NCI-H1694 (cell line): ENCODE data around the gene NES.

Experiments
- DNase-seq: peaks from one replicate; lab custom pipeline; 2025; lab: John Stamatoyannopoulos, UW

NES gene

DNA sequence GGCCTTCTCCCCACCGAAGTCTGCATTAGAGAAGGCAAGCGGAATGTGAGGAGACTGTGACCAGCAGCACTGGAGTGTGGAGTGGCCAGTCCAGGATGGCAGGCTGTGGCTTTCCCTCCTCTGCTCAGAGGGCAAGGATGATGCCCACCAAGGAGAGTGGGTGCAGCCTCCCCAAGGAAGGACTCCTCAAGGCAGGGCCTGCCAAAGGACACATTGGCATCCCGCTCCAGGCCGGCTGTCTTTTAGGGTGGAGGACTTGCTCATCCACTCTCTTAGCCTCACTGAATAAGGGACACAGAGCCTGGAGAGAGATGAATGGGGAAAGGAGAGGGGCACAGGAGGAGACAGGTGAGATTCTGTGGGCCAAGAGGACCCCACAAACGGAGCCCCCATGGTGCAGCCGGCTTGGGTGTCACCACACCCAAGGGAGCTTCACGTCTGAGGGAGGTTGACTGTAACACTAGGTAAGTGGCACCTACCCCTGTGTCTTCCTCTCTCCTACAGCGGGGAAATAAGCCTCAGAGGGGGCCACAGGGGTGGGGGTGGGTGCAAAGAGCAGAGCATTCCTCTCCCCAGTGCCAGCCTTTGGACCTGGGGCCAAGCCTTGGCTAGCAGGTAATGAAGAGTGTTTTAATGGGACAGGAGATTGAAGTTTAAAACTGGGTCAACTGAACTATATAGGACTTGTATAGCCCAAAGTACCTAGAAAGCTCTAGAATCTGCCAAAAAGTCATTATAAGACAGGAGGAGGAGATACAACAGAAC, 4.2 kb upstream of the NES start:
- DNase-seq = no peak

DNA sequence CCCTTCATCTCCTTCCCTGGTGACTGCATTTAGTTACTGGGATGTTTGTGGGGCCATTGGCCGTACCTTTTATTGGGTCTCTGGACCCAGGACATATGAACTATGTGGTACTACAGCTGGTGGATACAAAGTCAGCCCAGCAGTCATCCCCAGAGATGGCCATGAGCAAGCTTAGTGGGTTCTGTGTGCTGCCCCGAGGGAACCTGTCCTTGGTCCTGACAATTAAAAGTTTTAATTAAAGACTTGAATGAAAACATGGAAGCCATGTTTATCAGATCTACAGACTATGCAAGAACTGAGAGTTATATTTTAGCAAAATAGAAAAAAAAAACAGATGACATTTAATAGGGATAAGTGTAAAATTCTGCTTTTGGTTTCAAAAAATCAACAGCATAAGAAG, 2.8 kb upstream of the NES start:
- no peak for DNase-seq

DNA sequence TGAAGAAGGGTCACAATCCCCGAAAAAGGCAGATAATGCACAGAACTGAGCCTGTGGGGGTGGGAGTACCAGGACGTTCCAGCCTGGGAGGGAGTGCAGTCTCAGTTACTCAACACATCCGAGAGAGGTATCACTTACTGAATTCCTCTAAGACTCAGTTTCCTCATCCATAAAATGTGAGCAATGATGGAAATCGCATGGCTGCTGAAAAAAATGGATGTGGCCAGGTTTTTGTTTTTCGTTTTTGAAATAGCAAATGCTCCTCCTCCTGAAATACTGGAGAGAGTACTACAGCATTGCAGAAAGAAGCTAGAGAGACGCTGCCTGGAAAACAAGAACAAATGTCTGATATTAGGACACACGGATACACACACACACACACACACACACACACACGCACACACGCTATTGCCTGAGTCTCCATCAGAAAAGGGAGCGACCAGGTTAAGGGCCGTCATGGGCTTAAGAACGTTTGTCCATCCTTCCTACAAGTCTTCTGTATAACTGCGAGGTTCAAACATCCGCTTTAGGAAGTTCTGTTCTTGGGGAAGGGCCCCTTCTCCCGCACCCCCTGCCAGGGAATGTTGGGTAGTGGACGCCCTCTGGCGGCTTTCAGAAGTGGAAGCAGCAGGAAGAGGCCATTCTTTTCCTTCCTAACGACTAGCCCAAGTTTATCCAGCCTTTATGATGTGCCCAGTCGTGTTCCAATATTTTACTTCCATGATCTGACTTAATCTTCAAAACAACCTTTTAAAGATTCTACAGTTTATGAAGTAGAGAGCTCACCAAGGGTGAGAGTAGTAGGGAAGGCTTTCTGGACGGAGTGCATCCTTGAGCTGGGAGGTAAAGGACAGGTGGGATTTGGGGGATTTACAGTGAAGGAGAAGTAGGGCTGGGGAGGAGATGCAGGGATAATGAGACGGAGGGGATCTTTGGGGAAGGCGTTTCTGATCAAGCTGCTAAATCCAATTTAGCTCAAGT, 699 bp upstream of the NES start:
- DNase-seq = peak; percentile 85

DNA sequence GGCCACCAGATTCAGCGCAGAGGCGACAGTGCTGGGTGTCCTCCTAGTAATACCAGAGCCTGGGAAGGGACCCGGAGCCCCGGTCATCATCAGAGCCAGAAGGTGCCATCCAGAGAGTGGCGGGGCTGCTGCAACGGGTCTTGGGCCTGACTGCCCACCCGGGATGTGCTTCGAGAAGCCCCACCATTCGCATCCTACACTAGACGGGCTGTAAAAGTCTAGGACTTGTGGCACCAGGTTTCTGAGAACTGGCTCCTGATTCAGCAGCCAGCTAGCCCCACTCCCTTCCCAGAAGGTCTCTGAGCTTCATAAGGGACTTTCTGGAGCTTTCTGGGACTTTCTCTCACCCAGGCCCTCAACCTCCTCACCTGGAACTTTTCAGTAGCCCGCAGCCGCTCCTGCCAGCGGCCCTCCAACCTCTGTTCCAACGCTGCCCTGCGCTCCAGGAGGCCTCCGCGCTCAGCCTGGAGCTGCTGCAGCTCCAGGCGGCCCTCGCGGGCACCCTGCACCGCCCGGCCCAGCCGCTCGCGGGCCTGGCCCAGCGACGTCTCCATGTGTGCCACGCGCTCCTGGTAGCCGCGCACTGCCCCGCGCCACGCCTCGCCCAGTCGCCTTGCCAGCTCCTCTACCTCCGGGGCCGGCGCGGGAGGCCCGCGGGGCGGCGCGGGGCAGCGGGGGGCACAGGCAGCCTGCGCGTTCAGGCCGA, 940 bp downstream of the NES start:
- no peak for DNase-seq

GRCh38 chr1:156675210-156676113, 1.7 kb downstream of the NES start:
- DNase-seq = peak; percentile 86

DNA sequence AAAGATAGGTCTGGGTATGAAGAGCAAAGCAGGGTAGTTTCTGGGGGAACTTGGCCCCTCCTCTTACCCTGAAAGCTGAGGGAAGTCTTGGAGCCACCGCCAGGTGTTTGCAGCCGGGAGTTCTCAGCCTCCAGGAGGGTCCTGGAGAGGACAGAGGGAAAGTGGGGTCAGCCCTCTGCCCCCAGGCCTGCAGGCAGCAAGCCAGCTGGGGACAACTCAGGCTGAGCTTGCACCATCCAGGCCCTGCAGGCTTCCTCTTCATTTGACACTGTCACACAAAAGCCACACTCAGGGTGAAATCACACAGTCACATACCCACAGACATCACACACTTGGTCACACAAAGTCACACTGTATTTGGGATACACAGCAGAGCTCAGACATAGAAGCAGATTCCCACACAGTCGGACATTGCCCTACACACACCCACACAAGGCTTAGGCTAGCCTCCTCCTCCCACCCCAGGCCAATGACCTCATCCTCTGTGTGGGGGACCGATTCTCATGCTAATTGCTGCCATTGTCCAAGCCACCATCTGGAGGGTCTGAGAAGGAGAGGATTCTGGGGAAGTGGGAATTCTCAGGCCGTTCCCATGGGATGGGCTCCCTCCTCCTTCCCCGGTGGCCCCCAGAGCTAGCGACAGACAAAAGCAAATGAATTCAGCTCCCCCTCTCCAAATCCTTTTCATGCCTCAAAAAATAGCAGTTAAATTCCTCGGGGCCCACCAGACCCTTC, 3.7 kb downstream of the NES start:
- DNase-seq = no peak

GRCh38 chr1:156671804-156672203, 5.4 kb downstream of the NES start:
- no peak for DNase-seq

DNA sequence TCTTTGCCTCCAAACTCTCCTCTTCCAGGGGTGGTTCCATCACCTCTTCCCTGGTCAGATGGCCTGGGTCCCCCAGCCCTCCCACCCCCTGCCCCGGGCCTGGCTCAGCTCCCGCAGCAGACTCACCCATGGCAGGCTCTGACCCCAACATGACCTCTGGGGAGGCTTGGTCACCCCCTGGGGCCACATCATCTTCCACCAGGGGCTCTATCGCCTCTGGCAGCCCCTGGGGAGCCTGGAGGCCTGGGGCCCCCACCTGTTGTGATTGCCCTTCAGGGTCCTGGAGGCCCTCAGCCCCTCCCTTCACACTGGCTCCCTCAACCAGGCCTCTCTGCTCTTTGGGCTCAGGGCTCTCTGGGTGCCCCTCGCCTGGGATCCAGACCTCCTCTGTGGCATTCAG, 6.4 kb downstream of the NES start:
- no peak for DNase-seq

DNA sequence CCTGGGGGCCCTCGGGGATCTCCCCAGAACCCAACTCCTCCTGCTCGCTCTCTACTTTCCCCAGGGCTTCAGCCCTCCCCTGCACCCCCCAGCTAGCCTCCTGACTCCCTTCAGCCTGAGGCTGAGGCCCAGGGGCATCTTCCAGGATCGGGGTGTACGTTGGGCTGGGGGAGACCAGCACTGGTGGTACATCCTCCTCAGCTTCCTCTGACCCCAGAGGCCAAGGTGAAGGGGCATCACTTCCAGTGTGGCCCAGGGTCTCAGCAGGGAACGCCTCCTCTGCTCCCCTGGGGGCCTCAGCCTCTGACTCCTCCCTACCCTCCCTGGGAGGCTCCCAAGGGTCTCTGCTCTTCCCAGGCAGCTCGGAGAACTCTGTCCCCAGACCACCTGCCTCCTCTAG, 6.8 kb downstream of the NES start:
- DNase-seq = no peak

- no peak for DNase-seq
Observed at GRCh38 chr1:156669794-156670193, 7.4 kb downstream of the NES start.

DNA sequence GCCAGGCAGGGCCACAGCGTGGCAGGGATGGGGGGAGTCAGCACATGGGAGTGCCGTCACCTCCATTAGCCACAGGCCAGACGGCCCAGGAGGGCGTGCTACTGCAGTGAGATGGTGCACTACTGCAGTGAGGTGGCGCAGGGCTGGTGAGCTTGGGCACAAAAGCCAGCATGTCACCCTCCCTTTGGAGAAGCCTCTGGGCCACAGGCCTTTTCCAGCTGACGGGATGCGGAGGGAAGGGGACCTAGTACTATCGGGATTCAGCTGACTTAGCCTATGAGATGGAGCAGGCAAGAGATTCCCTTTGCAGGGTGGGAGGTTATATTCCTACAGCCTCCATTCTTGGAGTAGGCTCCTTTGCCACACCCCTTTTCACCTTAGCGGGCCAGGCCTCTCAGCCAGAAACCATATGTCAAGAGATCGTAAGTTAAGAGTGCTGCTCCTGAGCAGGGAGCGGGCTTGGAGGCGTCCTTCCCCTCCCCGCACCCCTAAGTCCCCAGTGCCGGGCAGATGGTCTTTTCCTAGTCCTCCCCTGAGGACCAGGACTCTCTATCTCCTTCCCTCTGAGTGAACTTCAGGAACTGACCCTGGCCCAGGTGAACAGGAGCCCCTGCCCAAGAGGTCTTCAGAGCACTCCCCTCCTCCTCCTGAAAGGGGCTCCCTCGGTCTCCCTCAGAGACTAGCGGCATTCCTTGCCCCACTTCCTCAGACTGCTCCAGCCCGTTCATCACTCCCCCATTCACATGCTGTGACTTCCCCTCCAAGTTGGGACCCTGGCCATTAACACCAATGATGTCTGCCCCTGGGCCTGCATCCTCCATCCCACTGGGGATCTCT, 8.2 kb downstream of the NES start:
- DNase-seq = no peak

DNA sequence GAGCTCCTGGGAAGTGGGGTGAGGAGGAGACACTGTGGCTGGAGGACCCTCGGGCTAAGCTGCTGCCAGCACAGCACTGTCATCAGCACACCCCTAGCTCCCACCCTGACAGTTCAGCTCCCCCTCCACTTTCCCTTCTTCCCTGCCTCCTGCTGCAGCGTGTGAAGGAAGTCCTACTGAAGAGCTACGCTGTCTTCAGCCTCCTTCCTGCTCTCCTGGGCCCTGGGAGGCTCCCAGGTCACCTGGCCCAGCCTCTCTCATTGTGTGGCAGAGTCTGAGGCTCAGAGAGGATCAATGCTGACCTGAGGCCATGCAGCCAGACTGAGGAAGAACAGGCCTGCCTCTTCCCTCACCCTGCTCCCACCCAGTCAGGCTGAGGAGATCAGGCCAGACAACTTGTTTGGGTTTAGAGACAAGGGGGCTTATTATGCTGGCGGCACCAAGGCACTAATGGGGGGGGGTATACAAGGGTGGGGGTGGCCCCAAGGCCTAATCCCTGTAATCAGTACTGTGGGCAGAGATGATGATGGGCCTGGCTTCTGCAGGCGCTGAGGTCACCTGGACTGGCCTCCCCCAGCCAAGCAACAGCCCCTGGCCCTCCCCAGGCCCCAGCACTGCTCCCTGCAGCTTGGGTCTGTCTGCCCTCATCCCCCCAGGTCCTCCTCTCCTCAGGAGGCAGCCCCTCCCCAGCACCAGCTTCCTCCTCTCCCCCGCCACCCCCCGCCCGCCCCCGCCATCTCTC, 9.1 kb downstream of the NES start:
- DNase-seq = no peak

GRCh38 chr1:156667610-156667967, 9.6 kb downstream of the NES start:
- no peak for DNase-seq

DNA sequence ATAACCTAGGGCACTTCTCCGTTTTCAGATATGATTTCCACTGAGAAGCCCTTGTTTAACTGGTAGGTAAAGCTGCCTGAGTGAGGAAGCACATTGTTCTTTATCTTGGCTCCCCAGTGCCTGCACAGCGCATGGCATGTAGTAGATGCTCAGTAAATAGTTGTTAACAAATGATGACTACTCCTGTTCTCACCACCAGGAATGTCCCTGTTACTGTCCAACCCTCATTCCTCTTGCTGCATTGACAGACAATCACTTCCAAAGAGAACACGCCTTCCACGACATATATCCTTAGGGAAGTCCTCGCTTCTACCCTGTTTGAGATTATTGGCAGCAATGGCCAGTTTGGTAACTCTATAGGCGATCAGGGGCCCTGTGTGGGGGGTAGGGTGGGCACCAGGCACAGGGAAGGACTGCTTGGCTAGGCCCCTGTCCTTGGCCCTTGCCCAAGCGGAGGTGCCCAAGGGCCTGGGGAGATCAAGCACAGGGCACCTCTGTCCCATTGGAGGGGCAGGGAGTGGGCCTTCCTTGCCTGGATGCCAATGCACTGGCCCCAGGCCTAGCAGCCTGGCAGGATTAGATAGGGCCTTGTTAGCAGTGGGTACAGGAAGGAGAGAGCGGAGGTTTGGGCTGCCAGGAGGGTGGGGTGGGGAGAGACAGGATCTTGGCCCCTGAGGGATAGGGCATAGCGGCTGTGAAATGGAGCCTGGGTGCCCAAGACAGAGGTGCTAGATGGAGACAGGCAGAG, 10.2 kb downstream of the NES start:
- no peak for DNase-seq

DNA sequence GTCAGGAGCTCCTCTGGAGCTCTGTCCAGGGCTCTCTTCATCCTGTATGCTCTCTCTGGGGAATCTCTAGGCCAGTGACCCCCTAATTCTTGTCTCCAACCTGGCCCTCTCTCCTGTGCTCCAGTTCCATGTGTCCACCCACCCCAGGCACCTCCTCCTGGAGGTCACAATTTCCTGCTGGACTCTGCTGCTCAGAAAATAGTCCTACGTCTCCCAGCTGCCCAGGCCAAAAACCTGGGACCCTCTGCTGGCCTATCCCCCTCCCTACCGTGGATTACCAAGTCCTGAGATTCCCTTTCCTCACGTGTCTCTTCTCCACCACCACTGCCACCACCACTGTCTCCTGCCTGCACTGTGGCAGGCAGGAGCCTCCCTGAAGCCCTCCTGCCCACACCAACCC, 11.7 kb downstream of the NES start:
- no peak for DNase-seq

- no peak for DNase-seq
Observed at GRCh38 chr1:156664767-156665411, 12.3 kb downstream of the NES start.

GRCh38 chr1:156664046-156664766, 13.0 kb downstream of the NES start:
- DNase-seq = no peak
